OCI-LY3 (cell line): ENCODE data around the gene TTC4.

Source experiments
- EZH2phosphoT487 ChIP-seq: fragments of 200-600 bp; shearing (Covaris generic); IDR thresholded peaks from 2 replicates; pipeline ENCODE4 v1.6.1; 2018; ENCODE audit warnings: antibody characterized with exemption, mixed run types, low read depth
- TF ChIP-seq, protein P1 (sequence below): fragments of 200-600, 300-600 bp; sonication (generic); IDR thresholded peaks from 2 replicates; pipeline ENCODE4 v1.5.1; 2014; ENCODE audit warnings: antibody characterized with exemption, low read length, low read depth

DNA sequence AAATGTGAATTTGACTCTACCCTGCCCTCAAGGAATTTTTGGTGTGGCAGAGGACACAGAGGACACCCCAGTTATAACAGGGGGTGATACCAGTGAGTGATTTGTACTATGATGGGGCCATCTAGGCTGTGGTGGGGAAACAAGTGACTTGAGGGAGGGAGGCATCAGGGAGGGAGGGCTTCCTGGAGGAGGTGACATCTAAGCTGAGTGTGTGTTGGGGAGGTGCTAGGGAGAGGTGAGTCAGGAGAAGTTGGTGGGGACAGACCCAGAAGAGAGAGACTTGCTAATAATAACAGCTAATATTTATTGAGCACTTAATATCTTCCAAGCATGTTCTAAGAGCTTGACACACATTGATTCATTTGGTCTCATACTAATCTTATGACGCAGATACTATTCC, 19.9 kb upstream of the TTC4 start:
- TF ChIP-seq, protein P1, sequence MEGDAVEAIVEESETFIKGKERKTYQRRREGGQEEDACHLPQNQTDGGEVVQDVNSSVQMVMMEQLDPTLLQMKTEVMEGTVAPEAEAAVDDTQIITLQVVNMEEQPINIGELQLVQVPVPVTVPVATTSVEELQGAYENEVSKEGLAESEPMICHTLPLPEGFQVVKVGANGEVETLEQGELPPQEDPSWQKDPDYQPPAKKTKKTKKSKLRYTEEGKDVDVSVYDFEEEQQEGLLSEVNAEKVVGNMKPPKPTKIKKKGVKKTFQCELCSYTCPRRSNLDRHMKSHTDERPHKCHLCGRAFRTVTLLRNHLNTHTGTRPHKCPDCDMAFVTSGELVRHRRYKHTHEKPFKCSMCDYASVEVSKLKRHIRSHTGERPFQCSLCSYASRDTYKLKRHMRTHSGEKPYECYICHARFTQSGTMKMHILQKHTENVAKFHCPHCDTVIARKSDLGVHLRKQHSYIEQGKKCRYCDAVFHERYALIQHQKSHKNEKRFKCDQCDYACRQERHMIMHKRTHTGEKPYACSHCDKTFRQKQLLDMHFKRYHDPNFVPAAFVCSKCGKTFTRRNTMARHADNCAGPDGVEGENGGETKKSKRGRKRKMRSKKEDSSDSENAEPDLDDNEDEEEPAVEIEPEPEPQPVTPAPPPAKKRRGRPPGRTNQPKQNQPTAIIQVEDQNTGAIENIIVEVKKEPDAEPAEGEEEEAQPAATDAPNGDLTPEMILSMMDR, result no peak
- no peak for TF ChIP-seq EZH2phosphoT487
